ENCODE data around the gene SHD. TPM values are rescaled to one million over a fixed set of nuclear protein-coding genes. Genes with fewer than 3 reads are reported as not detected.

Gene SHD
- total RNA-seq, 1 experiment from 2014 or later, result 4.4 TPM

GRCh38 chr19:4318460-4318859 is 39.4 kb downstream of the SHD start:
- H3K9ac ChIP-seq (ENCODE audit: extremely low read depth, insufficient read length, low read length), result no peak overlapping the region
- Mint-ChIP-seq H3K4me3 (no peak overlapping the region), H3K9me3 (peaks cover 31% of the 10 kb centered on the region in 2 experiments), H3K4me1 (no peaks in the 10 kb centered on the region), H3K36me3 (ENCODE audit: insufficient read depth in 1 of 3, low read depth in 3 of 3) (peaks cover 52 to 67% (median 61%) of the 10 kb centered on the region in 3 experiments), H3K27me3 (ENCODE audit: low read depth) (no peaks in the 10 kb centered on the region; the same call in none of the 2 replicates), H3K27ac (no peak overlapping the region)
- TF ChIP-seq CTCF (conservative IDR thresholded peaks at IDR 0.05), result no peak
- H2BK20ac ChIP-seq (ENCODE audit: low read depth, low read length, poor library complexity, severe bottlenecking), result no peak overlapping the region
- no peak overlapping the region for H3K27ac ChIP-seq (ENCODE audit: insufficient read length, low read depth, low read length)
- H2BK120ac ChIP-seq (ENCODE audit: low read depth, low read length, poor library complexity, severe bottlenecking), result no peak overlapping the region
- H4K20me1 ChIP-seq (ENCODE audit: control insufficient read depth, insufficient read depth, insufficient read length), result no peaks in the 10 kb centered on the region
- DNase-seq, result no peak
- no peak overlapping the region for H2BK15ac ChIP-seq (ENCODE audit: low read depth, low read length)
- no peaks in the 10 kb centered on the region for H3K79me1 ChIP-seq (ENCODE audit: insufficient read depth, low read depth, low read length, poor library complexity, severe bottlenecking)
- H3K4me1 ChIP-seq (ENCODE audit: insufficient read depth, low read length), result no peaks in the 10 kb centered on the region
- H2AFZ ChIP-seq (ENCODE audit: low read length), result no peak overlapping the region
- no peaks in the 10 kb centered on the region for H3K27me3 ChIP-seq (ENCODE audit: insufficient read depth, low read length)
- no peaks in the 10 kb centered on the region for H3K23me2 ChIP-seq (ENCODE audit: insufficient read length, low read depth, low read length, poor library complexity, severe bottlenecking)
- H3K79me2 ChIP-seq (ENCODE audit: insufficient read depth, low read length), result no peaks in the 10 kb centered on the region
- H2BK5ac ChIP-seq (ENCODE audit: insufficient read length, low read length), result no peak overlapping the region
- H3K9me3 ChIP-seq (ENCODE audit: control insufficient read depth, low read depth, low read length), result no peaks in the 10 kb centered on the region
- H2BK12ac ChIP-seq (ENCODE audit: insufficient read length, low read depth, low read length), result no peak overlapping the region
- H3K4ac ChIP-seq (ENCODE audit: low read depth, low read length), result no peak overlapping the region
- no peak overlapping the region for H3K56ac ChIP-seq (ENCODE audit: insufficient read length, low read depth, low read length)
- WGBS (ENCODE audit: extremely low coverage, insufficient read length, low lambda C conversion rate), result no CpG with 5 or more reads among the region's 7 CpGs
- no peak overlapping the region for H3K18ac ChIP-seq (ENCODE audit: insufficient read length, low read depth, low read length)
- no peak overlapping the region for H3T11ph ChIP-seq (ENCODE audit: low read length)
- H4K8ac ChIP-seq (replicated peaks; ENCODE audit: insufficient read length, low read depth, low read length), result no peak overlapping the region
- no peak overlapping the region for H3K23ac ChIP-seq (ENCODE audit: insufficient read length, low read depth, low read length)
- no peak overlapping the region for H2AK5ac ChIP-seq (ENCODE audit: insufficient read length, low read length)
- no peak overlapping the region for H3K14ac ChIP-seq (ENCODE audit: insufficient read depth, low read length)
- H4K5ac ChIP-seq (ENCODE audit: insufficient read length, low read depth, low read length), result no peak overlapping the region
- H3K4me2 ChIP-seq (ENCODE audit: insufficient read depth, insufficient read length, low read length), result no peak overlapping the region
- H4K91ac ChIP-seq (ENCODE audit: insufficient read length, low read depth, low read length), result no peak overlapping the region

Data from H9 (cell line).